ENCODE measurements around the gene CNN2.

Gene CNN2

GRCh38 chr19:1072371-1073015, 46.1 kb downstream of the CNN2 start:
- DNase-seq (ENCODE audit: low read depth): no peak
- no peak for TF ChIP-seq CTCF (conservative IDR thresholded peaks at IDR 0.05; ENCODE audit: low read length)

DNA sequence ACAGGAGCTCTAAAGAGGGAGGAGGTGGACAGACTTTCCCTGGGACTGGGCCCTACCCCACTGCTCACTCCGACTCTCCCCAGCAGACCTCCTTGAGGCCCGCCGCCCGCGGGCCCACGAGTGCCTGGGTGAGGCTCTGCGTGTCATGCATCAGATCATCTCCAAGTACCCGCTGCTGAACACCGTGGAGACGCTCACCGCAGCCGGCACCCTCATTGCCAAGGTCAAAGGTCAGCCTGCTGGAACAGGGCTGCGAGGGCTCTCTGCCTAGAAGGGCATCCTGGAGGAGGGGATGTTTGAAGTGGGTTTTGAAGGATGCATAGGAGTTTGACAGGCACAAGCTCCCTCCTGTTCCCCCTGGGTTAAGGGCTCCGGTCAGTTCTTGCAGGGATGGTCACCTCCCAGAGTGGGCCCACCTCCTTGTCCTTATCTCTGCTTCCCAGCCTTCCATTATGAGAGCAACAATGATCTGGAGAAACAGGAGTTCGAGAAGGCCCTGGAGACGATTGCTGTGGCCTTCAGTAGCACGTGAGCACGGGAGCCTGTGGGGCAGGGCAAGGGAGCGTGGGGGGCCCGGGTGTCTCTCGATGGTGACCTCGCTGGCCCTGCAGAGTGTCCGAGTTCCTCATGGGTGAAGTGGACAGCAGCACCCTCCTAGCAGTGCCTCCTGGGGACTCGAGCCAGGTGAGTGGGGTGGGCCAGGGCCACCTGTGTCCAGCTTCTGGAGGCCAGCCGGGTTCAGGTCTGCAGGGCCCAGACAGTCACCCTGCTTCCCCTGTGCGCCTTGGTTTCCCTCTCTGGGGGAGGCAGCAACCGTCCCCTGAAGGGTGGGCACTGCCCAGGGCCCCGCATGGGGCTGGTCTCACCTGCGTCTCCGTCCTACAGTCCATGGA, 46.9 kb downstream of the CNN2 start:
- TF ChIP-seq CTCF (conservative IDR thresholded peaks at IDR 0.05; ENCODE audit: low read length): no peak
- no peak for DNase-seq (ENCODE audit: low read depth)
- H3K4me3 ChIP-seq (ENCODE audit: low read length): no peak overlapping the region

More at GRCh38 chr19:1072371-1073015, 46.1 kb downstream of the CNN2 start:
- no peak overlapping the region for H3K4me3 ChIP-seq (ENCODE audit: low read length)

DNA sequence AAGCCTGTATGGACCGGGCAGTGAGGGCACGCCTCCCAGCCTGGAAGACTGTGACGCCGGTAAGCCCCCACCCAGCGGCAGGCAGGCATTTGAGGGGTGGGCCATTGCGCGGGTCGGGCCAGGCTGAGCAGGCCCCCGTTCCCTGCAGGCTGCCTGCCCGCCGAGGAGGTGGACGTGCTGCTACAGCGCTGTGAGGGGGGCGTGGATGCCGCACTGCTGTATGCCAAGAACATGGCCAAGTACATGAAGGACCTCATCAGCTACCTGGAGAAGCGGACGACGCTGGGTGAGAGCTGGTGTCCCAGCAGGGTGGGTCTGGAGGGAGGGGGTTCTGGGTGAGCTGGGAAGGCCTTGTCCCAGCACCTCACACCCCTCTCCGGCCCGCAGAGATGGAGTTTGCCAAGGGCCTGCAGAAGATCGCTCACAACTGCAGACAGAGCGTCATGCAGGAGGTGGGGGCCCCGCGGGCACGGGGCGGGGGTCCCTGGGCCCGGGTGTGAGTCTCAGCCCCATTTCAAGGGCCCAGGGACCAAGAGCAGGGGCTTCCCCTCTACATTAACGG, 47.6 kb downstream of the CNN2 start:
- DNase-seq (ENCODE audit: low read depth): no peak
- TF ChIP-seq CTCF (conservative IDR thresholded peaks at IDR 0.05; ENCODE audit: low read length): no peak
- no peak overlapping the region for H3K4me3 ChIP-seq (ENCODE audit: low read length)

- H3K4me3 ChIP-seq (ENCODE audit: low read length): no peak overlapping the region
- TF ChIP-seq CTCF (conservative IDR thresholded peaks at IDR 0.05; ENCODE audit: low read length): no peak
- DNase-seq (ENCODE audit: low read depth): no peak
Measured at GRCh38 chr19:1074544-1075283, 48.3 kb downstream of the CNN2 start.

DNA sequence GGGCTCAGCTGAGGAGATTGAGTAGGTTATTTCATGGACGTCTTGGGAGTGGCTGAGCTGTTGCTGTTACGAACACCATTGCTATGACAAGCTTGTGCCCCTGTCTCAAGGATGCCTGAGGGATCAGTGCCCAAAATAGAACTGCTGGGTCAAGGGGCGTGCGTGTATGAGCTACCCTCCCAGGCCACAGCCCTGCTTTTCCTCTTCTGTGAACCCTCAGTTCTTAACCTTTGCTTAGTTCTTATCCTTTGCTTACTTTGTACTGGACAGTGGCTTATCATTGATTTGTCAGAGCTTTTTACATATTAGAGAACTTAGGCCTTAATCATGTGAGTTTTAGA, 49.6 kb downstream of the CNN2 start:
- DNase-seq (ENCODE audit: low read depth): no peak
- no peak for TF ChIP-seq CTCF (conservative IDR thresholded peaks at IDR 0.05; ENCODE audit: low read length)
- H3K4me3 ChIP-seq (ENCODE audit: low read length): no peak overlapping the region

- TF ChIP-seq CTCF (conservative IDR thresholded peaks at IDR 0.05; ENCODE audit: low read length): no peak
- no peak overlapping the region for H3K4me3 ChIP-seq (ENCODE audit: low read length)
- DNase-seq (ENCODE audit: low read depth): no peak
Measured at GRCh38 chr19:1076951-1077350, 50.5 kb downstream of the CNN2 start.
